GM18505 (cell line): ENCODE results near the gene PHF8.

ENCODE experiments used
- ATAC-seq: cut with Tn5 transposase; IDR thresholded peaks from one replicate; pipeline ENCODE4 v1.9.1; 2021; ENCODE audit not compliant: unreplicated experiment
- POLR2A ChIP-seq: IDR thresholded peaks from 4 replicates; pipeline ENCODE4 v1.6.1; 2011; ENCODE audit warnings: borderline replicate concordance; ENCODE audit not compliant: insufficient read depth, insufficient read length; ENCODE audit errors: extremely low read depth

PHF8 gene

DNA sequence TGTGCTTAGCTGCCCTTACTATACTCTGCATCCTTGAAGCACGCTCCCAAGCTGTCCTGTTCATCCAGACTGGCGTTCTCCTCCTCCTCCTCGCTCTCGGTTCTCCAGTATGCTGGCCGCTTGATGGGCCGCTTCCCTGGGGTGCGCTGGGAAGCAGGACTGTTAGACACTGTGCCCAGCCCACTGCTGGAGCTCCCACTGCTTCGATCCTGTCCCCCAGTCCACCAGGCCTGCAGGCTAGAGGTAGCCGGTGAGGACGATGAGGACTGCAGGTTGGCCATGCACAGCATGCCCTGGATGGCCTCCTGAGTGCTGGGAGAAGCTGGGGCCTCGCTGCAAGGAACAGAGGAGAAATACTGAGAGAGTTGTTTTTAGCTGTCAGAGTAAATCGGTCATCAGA, 59.4 kb downstream of the PHF8 start:
- no peak for TF ChIP-seq POLR2A
- ATAC-seq: no peak

- TF ChIP-seq POLR2A: no peak
- ATAC-seq: no peak
These were observed 69.7 kb downstream of the PHF8 start for GRCh38 chrX:53974529-53974928.

DNA sequence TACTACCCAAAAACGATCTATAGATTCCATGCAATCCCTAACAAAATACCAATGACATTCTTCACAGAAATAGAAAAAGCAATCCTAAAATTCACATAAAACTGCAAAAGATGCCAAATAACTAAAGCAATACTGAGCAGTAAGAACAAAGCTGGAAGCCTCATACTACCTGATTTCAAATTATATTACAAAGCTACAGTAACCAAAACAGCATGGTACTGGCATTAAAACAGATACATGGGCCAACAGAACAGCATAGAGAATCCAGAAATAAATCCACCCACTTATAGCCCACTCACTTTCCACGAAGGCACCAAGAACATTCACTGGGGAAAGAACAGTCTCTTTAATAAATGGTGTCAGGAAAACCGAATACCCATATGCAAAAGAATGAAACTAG, 74.7 kb downstream of the PHF8 start:
- ATAC-seq: no peak
- TF ChIP-seq POLR2A: no peak

GRCh38 chrX:53950130-53950733, 94.0 kb downstream of the PHF8 start:
- no peak for TF ChIP-seq POLR2A
- no peak for ATAC-seq

DNA sequence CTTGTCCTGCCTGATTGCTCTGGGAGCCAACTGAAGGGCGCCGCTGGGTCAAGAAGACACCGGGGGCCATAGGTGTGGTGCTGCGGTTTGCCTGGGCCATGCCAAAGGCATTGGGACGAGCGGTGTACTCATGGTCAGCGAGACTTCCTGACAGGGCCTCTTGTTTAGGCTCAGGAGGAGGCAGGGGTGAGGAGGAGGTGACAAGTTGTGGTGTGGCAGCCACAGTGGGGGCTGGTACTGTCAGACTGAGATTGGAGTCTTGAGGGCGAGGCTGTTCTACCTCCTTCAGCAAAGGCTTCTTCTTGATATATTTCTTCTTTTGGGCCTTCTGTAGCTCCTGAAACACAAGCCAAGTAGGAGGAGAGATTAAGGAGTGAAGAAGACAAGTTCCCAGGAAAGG, 104.1 kb downstream of the PHF8 start:
- no peak for ATAC-seq
- TF ChIP-seq POLR2A: no peak

- TF ChIP-seq POLR2A: no peak
- no peak for ATAC-seq
These were observed 105.1 kb downstream of the PHF8 start for GRCh38 chrX:53939127-53939526.

DNA sequence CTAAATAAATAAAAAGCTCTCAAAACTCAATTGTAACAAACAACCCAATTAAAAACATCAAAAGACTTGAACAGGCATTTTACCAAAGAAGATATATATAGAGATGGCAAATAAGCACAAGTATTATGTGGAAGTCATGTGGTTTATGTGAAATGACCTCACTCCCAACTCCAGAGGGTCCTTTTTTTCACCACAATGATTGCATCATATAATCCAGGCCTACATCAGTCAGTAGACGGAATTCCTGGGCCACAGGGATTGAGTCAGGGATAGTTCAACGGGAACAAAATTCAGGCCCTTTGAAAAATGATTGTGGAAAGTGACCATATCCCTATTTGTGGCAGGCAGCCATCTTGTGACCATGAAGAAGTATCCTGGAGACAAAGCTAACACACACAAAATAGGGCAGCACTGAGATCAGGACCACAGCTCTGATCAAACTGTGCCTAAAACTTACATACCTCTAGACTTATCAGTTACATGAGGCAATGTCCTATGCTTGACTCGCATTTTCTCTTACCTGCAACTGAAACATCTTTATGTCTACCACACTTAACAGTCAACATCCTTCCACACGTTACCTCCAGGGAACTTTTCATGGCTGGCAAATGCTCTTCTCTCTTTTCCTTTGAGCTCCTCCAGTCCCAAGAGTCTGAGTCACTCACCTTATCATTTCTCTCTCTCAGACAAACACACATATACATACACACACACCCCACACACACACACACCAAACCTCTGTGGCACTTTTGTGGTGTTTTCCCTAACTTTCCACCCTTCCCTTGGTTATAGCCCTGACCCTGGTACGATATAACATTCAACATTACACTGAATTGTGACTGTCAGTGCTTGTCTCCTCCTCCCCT, 113.5 kb downstream of the PHF8 start:
- no peak for TF ChIP-seq POLR2A
- no peak for ATAC-seq

DNA sequence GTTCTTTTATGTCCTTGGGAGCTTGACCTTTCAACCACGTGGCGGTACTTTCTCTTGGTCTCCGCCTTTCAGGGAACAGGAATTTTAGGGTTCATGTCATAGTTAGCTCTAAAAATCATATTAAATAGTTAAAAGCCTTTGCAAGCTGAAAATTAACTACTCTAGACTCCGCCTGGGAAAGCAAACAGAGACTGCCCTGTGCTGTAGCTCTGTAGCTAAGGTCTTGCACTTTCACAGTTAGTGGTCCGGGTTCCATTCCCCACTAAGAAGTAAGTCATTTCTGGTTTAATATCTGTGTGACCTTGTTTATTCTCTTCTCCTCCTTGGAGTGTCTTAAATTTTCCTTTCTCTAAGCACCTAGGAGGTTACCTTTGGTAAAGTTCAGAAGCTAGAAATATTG, 118.2 kb downstream of the PHF8 start:
- no peak for TF ChIP-seq POLR2A
- ATAC-seq: no peak

DNA sequence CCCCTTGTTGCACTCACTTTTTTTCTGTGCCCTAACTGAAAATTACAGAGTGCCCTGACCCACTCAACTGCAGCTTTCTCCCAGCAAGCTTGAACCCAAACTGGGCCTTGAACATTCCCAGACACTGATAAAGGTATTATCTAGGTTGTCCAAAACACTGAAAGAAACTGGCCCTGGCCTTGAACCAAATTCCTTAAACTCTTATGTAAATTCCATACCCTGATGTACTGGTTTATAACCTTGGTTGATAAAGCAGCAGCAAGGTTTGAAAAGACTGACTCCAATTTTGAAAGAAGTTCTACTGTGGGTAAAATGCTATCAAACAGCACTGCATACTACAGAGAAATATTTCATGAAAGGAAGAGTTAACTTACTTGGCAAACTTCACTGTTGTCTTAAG, 125.6 kb downstream of the PHF8 start:
- no peak for TF ChIP-seq POLR2A
- ATAC-seq: no peak

GRCh38 chrX:53900623-53901022, 143.7 kb downstream of the PHF8 start:
- no peak for ATAC-seq
- no peak for TF ChIP-seq POLR2A

GRCh38 chrX:53895270-53895669, 149.0 kb downstream of the PHF8 start:
- no peak for ATAC-seq
- TF ChIP-seq POLR2A: no peak
